H1 (cell line): ENCODE results near the gene PLK5.
"Not testable (repeated sequence)": the region's sequence is repeated elsewhere in the genome, so short reads cannot be mapped to it uniquely, and the experiment has no call there.

Experiments
- ASH2L ChIP-seq: fragments of 200-600, 300-600 bp; sonication (generic); IDR thresholded peaks from one replicate; pipeline ENCODE4 v1.7.1; 2017; ENCODE audit warnings: low read length
- EZH2 ChIP-seq: fragments of 200-600 bp; sonication (generic); IDR thresholded peaks from 2 replicates; pipeline ENCODE4 v1.7.1; 2012; ENCODE audit warnings: low read depth, mild to moderate bottlenecking, moderate library complexity, low read length, inconsistent platforms; ENCODE audit not compliant: severe bottlenecking
- FOSL1 ChIP-seq: IDR thresholded peaks from 2 replicates; pipeline ENCODE4 v1.6.1; 2011; ENCODE audit warnings: mild to moderate bottlenecking, low read depth, low read length, moderate library complexity; ENCODE audit not compliant: insufficient read depth
- GTF2F1 ChIP-seq: IDR thresholded peaks from 2 replicates; pipeline ENCODE4 v1.6.1; 2012; ENCODE audit warnings: low read depth, low read length, improper control_type of control experiment, borderline replicate concordance
- HDAC6 ChIP-seq: IDR thresholded peaks from one replicate; pipeline ENCODE4 v1.7.1; 2012; ENCODE audit warnings: low read depth, mild to moderate bottlenecking, inconsistent platforms, low read length, moderate library complexity
- POLR2AphosphoS5 ChIP-seq: IDR thresholded peaks from 2 replicates; pipeline ENCODE4 v1.6.1; 2011; ENCODE audit warnings: low read depth, low read length
- TF ChIP-seq, protein P1 (sequence below), 3 experiments: IDR thresholded peaks; 1 replicate in 2 of 3; 2 replicates in 1 of 3; pipeline versions ENCODE4 v1.5.1 to v1.6.1; 2011; ENCODE audit warnings: low read length in 3 of 3, mild to moderate bottlenecking in 3 of 3, inconsistent platforms in 2 of 3, low read depth in 1 of 3, moderate library complexity in 1 of 3; ENCODE audit not compliant: insufficient read depth in 1 of 3; ENCODE audit errors: control extremely low read depth in 1 of 3
- TF ChIP-seq, protein P2 (sequence below): IDR thresholded peaks from 2 replicates; pipeline ENCODE4 v1.6.1; 2011; ENCODE audit warnings: low read length, improper control_type of control experiment
- TF ChIP-seq, protein P3 (sequence below): IDR thresholded peaks from 2 replicates; pipeline ENCODE4 v1.6.1; 2012; ENCODE audit warnings: inconsistent platforms

DNA sequence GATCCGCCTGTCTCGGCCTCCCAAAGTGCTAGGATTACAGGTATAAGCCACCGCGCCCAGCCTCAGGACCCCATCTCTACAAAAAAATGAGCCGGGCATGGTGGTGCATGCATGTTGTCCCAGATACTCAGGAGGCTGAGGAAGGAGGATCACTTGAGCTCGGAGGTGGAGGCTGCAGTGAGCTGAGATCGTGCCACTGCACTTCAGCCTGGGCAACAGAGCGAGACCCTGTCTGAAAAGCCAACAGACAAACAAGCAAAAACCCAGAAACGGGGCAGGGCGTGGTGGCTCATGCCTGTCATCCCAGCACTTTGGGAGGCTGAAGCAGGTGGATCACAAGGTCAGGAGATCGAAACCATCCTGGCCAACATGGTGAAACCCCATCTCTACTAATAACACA, 7.0 kb downstream of the PLK5 start:
- not testable (repeated sequence) for TF ChIP-seq EZH2, POLR2AphosphoS5, ASH2L, GTF2F1, FOSL1, HDAC6
- TF ChIP-seq, protein P1, sequence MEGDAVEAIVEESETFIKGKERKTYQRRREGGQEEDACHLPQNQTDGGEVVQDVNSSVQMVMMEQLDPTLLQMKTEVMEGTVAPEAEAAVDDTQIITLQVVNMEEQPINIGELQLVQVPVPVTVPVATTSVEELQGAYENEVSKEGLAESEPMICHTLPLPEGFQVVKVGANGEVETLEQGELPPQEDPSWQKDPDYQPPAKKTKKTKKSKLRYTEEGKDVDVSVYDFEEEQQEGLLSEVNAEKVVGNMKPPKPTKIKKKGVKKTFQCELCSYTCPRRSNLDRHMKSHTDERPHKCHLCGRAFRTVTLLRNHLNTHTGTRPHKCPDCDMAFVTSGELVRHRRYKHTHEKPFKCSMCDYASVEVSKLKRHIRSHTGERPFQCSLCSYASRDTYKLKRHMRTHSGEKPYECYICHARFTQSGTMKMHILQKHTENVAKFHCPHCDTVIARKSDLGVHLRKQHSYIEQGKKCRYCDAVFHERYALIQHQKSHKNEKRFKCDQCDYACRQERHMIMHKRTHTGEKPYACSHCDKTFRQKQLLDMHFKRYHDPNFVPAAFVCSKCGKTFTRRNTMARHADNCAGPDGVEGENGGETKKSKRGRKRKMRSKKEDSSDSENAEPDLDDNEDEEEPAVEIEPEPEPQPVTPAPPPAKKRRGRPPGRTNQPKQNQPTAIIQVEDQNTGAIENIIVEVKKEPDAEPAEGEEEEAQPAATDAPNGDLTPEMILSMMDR (IDR thresholded peaks at IDR 0.05; ENCODE audit: control extremely low read depth in 1 of 3, insufficient read depth in 1 of 3, low read depth in 1 of 3, low read length in 3 of 3): not testable (repeated sequence)
- TF ChIP-seq, protein P2, sequence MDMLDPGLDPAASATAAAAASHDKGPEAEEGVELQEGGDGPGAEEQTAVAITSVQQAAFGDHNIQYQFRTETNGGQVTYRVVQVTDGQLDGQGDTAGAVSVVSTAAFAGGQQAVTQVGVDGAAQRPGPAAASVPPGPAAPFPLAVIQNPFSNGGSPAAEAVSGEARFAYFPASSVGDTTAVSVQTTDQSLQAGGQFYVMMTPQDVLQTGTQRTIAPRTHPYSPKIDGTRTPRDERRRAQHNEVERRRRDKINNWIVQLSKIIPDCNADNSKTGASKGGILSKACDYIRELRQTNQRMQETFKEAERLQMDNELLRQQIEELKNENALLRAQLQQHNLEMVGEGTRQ: not testable (repeated sequence)
- TF ChIP-seq, protein P3, sequence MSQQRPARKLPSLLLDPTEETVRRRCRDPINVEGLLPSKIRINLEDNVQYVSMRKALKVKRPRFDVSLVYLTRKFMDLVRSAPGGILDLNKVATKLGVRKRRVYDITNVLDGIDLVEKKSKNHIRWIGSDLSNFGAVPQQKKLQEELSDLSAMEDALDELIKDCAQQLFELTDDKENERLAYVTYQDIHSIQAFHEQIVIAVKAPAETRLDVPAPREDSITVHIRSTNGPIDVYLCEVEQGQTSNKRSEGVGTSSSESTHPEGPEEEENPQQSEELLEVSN: not testable (repeated sequence)
